OCI-LY7 (cell line): Measurements from ENCODE around the gene ECM2. TPM values are rescaled to one million over a fixed set of nuclear protein-coding genes. Genes with fewer than 3 reads are reported as not detected.

Source experiments
- BruUV-seq: library from RNA; stranded (reverse); fragments of 400-500 nt; replicated peaks from 2 replicates; lab custom pipeline; 2021; lab: Mats Ljungman, UMichigan
- CTCF ChIA-PET: fragments of 300-600 bp; sonication (Branson Sonifier 250); formaldehyde crosslinking; loops from one replicate; lab custom pipeline; 2022; ENCODE audit warnings: antibody characterized with exemption; ENCODE audit not compliant: unreplicated experiment; lab: Charles Lee
- POLR2A ChIA-PET: fragments of 300-600 bp; sonication (Branson Sonifier 250); formaldehyde crosslinking; loops from one replicate; lab custom pipeline; 2022; ENCODE audit warnings: antibody characterized with exemption; lab: Charles Lee
- DNase-seq: peaks from one replicate; pipeline ENCODE4 v3.0.0-alpha.2; 2015; ENCODE audit warnings: low spot score
- H2AFZ ChIP-seq: fragments of 200-600 bp; sonication (generic), shearing (Covaris generic); 2 replicates; pipeline ENCODE4 v1.6.1; 2014; ENCODE audit warnings: mild to moderate bottlenecking, antibody characterized with exemption, low read length, moderate library complexity
- H3K27ac ChIP-seq: fragments of 200-600 bp; sonication (generic); 2 replicates; pipeline ENCODE4 v1.5.1; 2014; ENCODE audit warnings: mixed run types, low read depth, mild to moderate bottlenecking, moderate library complexity, low read length, inconsistent platforms; ENCODE audit not compliant: poor library complexity, severe bottlenecking
- H3K36me3 ChIP-seq: fragments of 200-600 bp; sonication (generic); 2 replicates; pipeline ENCODE4 v1.6.1; 2014; ENCODE audit warnings: mild to moderate bottlenecking, antibody characterized with exemption, low read length, moderate library complexity, mixed read lengths; ENCODE audit not compliant: insufficient read depth
- H3K4me1 ChIP-seq: fragments of 200-600 bp; sonication (generic); 2 replicates; pipeline ENCODE4 v1.5.1; 2014; ENCODE audit warnings: mild to moderate bottlenecking, low read length; ENCODE audit not compliant: insufficient read depth, poor library complexity, severe bottlenecking
- H3K4me2 ChIP-seq: fragments of 200-600 bp; sonication (generic); 2 replicates; pipeline ENCODE4 v1.6.1; 2014; ENCODE audit warnings: mild to moderate bottlenecking, low read length
- H3K4me3 ChIP-seq: fragments of 200-600 bp; sonication (generic); 2 replicates; pipeline ENCODE4 v1.5.1; 2014; ENCODE audit warnings: mild to moderate bottlenecking, low read depth, low read length; ENCODE audit not compliant: poor library complexity, severe bottlenecking
- H3K79me2 ChIP-seq: fragments of 200-600 bp; sonication (generic); 2 replicates; pipeline ENCODE4 v1.6.1; 2016; ENCODE audit warnings: low read depth, mild to moderate bottlenecking, low read length, moderate library complexity, mixed read lengths; ENCODE audit not compliant: insufficient read depth
- H3K9me2 ChIP-seq: fragments of 200-600 bp; sonication (generic); 2 replicates; pipeline ENCODE4 v1.6.1; 2016; ENCODE audit warnings: mild to moderate bottlenecking, low read length, mixed read lengths; ENCODE audit not compliant: insufficient read depth
- H3K9me3 ChIP-seq: fragments of 200-600 bp; sonication (generic); 2 replicates; pipeline ENCODE4 v1.6.1; 2014; ENCODE audit warnings: mild to moderate bottlenecking, mixed run types, low read length, mixed read lengths
- H4K20me1 ChIP-seq: fragments of 200-600 bp; sonication (generic); 2 replicates; pipeline ENCODE4 v1.6.1; 2014; ENCODE audit warnings: mild to moderate bottlenecking, antibody characterized with exemption, low read length, moderate library complexity, mixed read lengths; ENCODE audit not compliant: insufficient read depth
- CTCF ChIP-seq: fragments of 200-600 bp; sonication (generic); conservative IDR thresholded peaks from 2 replicates; pipeline ENCODE4 v1.5.1; 2014; ENCODE audit warnings: mild to moderate bottlenecking, antibody characterized with exemption, low read length, moderate library complexity, mixed read lengths
- EZH2phosphoT487 ChIP-seq: fragments of 200-600 bp; sonication (generic); IDR thresholded peaks from 2 replicates; pipeline ENCODE4 v1.6.1; 2018; ENCODE audit warnings: low read depth, borderline replicate concordance, mild to moderate bottlenecking, mixed run types, antibody characterized with exemption, low read length, moderate library complexity, mixed read lengths
- intact Hi-C: fragments of 100-400 bp; cut with micrococcal nuclease; formaldehyde crosslinking; loops from one replicate; pipeline ENCODE4 v1.10.0; 2022; ENCODE audit not compliant: unreplicated experiment
- total RNA-seq, 2 experiments: library from RNA; depleted of rRNA in 1 of 2; stranded (reverse); fragments of >200 nt in 1 of 2; shearing (Covaris generic) in 1 of 2; gene quantifications; 2 replicates each; pipeline ENCODE4 v1.2.3, GENCODE V29; 2014 to 2022

ECM2 gene
- total RNA-seq, 2 experiments from 2014 or later = not detected

DNA sequence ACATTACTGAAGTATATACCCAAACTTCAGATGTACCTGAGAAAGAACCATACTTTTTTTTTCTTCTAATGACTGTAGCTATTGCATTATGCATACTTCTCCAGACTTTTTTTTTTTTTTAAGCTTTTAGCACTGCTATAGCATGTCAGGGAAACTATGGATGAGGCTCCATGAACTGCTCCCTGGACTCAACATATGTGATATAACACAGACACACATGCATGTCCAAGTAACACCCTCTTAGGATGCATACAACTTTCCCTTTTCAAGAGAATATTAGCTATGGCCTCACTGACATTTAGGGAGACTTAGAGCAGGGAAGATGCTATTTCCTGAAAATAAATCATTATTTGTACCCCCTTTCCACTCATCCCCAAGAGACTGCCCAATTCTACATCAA, 53.0 kb downstream of the ECM2 start:
- CTCF ChIA-PET = no interaction called here
- no TSS peak for BruUV-seq
- intact Hi-C loops = no loop called here
- no peaks in the 10 kb centered on the region for H3K9me2 ChIP-seq
- no peaks in the 10 kb centered on the region for H3K79me2 ChIP-seq
- no peak overlapping the region for H3K4me2 ChIP-seq
- POLR2A ChIA-PET = interaction anchor here (0.6 kb wide), 1 partner anchor 1748 kb away, joined by 3 read pairs; no protein-coding TSS in a partner anchor
- H2AFZ ChIP-seq = no peak overlapping the region
- no peak overlapping the region for H3K4me3 ChIP-seq
- H3K36me3 ChIP-seq = no peaks in the 10 kb centered on the region
- H3K4me1 ChIP-seq = no peaks in the 10 kb centered on the region
- no peaks in the 10 kb centered on the region for H4K20me1 ChIP-seq
- no peak for TF ChIP-seq CTCF
- TF ChIP-seq EZH2phosphoT487 = no peak
- DNase-seq = no peak
- H3K27ac ChIP-seq = no peak overlapping the region
- H3K9me3 ChIP-seq = no peaks in the 10 kb centered on the region

- no peaks in the 10 kb centered on the region for H3K4me1 ChIP-seq
- no TSS peak for BruUV-seq
- no peaks in the 10 kb centered on the region for H3K9me2 ChIP-seq
- no peak within 1 kb of the TSS for H3K4me2 ChIP-seq
- ChIA-PET POLR2A (interaction anchor here (0.6 kb wide), 1 partner anchor 1748 kb away, joined by 3 read pairs; no protein-coding TSS in a partner anchor), CTCF (no interaction called here)
- no peak within 1 kb of the TSS for H2AFZ ChIP-seq
- TF ChIP-seq CTCF (no peak), EZH2phosphoT487 (no peak)
- H3K79me2 ChIP-seq = no peaks in the 10 kb centered on the region
- H3K36me3 ChIP-seq = no peaks in the 10 kb centered on the region
- no peaks in the 10 kb centered on the region for H3K9me3 ChIP-seq
- intact Hi-C loops = no loop called here
- H4K20me1 ChIP-seq = no peaks in the 10 kb centered on the region
- H3K4me3 ChIP-seq = no peak within 1 kb of the TSS
- H3K27ac ChIP-seq = no peak within 1 kb of the TSS
- no peak for DNase-seq
These were observed 53.5 kb downstream of the ECM2 start, which contains the start of gene ASPN for GRCh38 chr9:92482329-92482728. Gene ASPN, minus strand, starts transcription at chr9:92482506.

DNA sequence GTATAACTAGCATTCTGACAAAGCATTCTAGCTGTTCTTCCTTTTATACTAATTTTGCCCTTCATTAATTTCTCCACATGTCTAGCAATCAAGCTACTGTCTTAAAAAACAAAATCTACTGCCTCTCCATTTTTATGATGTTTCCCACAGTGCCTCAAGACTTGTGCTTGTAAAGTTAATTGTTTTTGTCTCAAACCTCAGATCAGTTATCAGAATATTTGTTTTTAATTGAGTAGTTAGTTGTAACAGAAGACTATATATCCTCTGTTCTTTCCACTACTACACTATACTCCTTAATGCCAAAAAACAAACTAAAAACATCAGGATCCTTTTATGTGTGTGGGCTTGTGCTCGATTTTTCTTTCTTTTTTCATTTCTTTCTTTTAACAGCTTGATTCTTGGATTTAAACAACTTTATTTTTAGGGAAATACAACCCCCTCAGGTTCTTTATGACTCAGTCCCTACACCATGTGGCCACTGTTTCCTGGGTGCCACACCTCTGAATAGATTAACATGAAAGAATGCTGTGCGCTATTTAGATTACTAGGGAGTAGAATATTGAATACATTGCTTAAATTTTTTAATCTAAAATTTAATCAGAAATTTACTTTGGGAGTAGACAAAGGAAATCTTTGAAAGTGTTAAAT, 54.7 kb downstream of the ECM2 start:
- Histone ChIP-seq H3K4me1 (no peaks in the 10 kb centered on the region), H3K79me2 (no peaks in the 10 kb centered on the region), H3K9me3 (no peaks in the 10 kb centered on the region), H3K4me3 (no peak overlapping the region), H3K36me3 (no peaks in the 10 kb centered on the region), H3K9me2 (no peaks in the 10 kb centered on the region), H2AFZ (no peak overlapping the region), H3K4me2 (no peak overlapping the region), H3K27ac (no peak overlapping the region), H4K20me1 (no peaks in the 10 kb centered on the region)
- POLR2A ChIA-PET = no interaction called here
- TF ChIP-seq CTCF = no peak
- no peak for TF ChIP-seq EZH2phosphoT487
- CTCF ChIA-PET = no interaction called here
- BruUV-seq = no TSS peak
- DNase-seq = no peak
- intact Hi-C loops = no loop called here
